Naive thymus-derived CD4-positive, alpha-beta T cell (primary cell): Measurements from ENCODE around the gene LCLAT1. TPM values are rescaled to one million over a fixed set of nuclear protein-coding genes. Genes with fewer than 3 reads are reported as not detected.
"Not testable (repeated sequence)": the region's sequence is repeated elsewhere in the genome, so short reads cannot be mapped to it uniquely, and the experiment has no call there.

Experiments
- ATAC-seq: fragments of 150-1000 bp; cut with Tn5 transposase; 2 replicates; pipeline ENCODE4 v1.10.0; 2021; ENCODE audit warnings: mild to moderate bottlenecking, moderate library complexity
- CTCF ChIA-PET: fragments of 350-600 bp; sonication (Branson Sonifier 250); formaldehyde crosslinking; loops from one replicate; lab custom pipeline; 2021; ENCODE audit warnings: antibody characterized with exemption; lab: Charles Lee
- POLR2A ChIA-PET: fragments of 350-600 bp; sonication (Branson Sonifier 250); formaldehyde crosslinking; loops from one replicate; lab custom pipeline; 2021; ENCODE audit warnings: antibody characterized with exemption, inconsistent platforms; lab: Charles Lee
- DNase-seq, 9 donors: peaks; one replicate each; pipeline versions ENCODE4 v3.0.0 to v3.0.0-alpha.2; 2020 to 2022; ENCODE audit warnings: mixed read lengths in 1 of 9
- H3K27ac ChIP-seq: one replicate; pipeline ENCODE4 v1.7.0; 2013; ENCODE audit warnings: mild to moderate bottlenecking, low read depth, low read length, moderate library complexity
- H3K27me3 ChIP-seq, 2 donors: one replicate each; pipeline ENCODE4 v1.7.0; 2013; ENCODE audit warnings: low read length in 2 of 2, mild to moderate bottlenecking in 2 of 2, moderate library complexity in 2 of 2; ENCODE audit not compliant: control insufficient read depth in 2 of 2, insufficient read depth in 2 of 2
- H3K36me3 ChIP-seq, 3 experiments: 1 replicate in 2 of 3; 2 replicates in 1 of 3; pipeline ENCODE4 v1.7.0; 2013; ENCODE audit warnings: low read length in 3 of 3, mild to moderate bottlenecking in 3 of 3, moderate library complexity in 1 of 3; ENCODE audit not compliant: insufficient read depth in 3 of 3, control insufficient read depth in 2 of 3
- H3K4me1 ChIP-seq, 2 donors: one replicate each; pipeline ENCODE4 v1.7.0; 2013; ENCODE audit warnings: low read length in 2 of 2, mild to moderate bottlenecking in 2 of 2, moderate library complexity in 1 of 2; ENCODE audit not compliant: control insufficient read depth in 2 of 2, insufficient read depth in 2 of 2
- H3K4me3 ChIP-seq: 2 replicates; pipeline ENCODE4 v1.7.0; 2013; ENCODE audit warnings: mild to moderate bottlenecking, low read length
- H3K9me3 ChIP-seq, 3 experiments: 1 replicate in 2 of 3; 2 replicates in 1 of 3; pipeline ENCODE4 v1.7.0; 2013; ENCODE audit warnings: low read length in 3 of 3; ENCODE audit not compliant: control insufficient read depth in 2 of 3
- H3K27ac Mint-ChIP-seq, 9 donors: one replicate each; pipeline ENCODE4 v1.8.0; 2020 to 2022; ENCODE audit warnings: mixed read lengths in 9 of 9, mild to moderate bottlenecking in 8 of 9, moderate library complexity in 5 of 9, inconsistent platforms in 2 of 9
- H3K27me3 Mint-ChIP-seq, 5 donors: one replicate each; pipeline ENCODE4 v1.8.0; 2021 to 2022; ENCODE audit warnings: mixed read lengths in 5 of 5, mild to moderate bottlenecking in 1 of 5
- H3K36me3 Mint-ChIP-seq, 5 donors: one replicate each; pipeline ENCODE4 v1.8.0; 2020 to 2022; ENCODE audit warnings: mixed read lengths in 5 of 5, mild to moderate bottlenecking in 3 of 5, inconsistent platforms in 1 of 5
- H3K4me1 Mint-ChIP-seq, 7 donors: one replicate each; pipeline ENCODE4 v1.8.0; 2020 to 2022; ENCODE audit warnings: mixed read lengths in 7 of 7, mild to moderate bottlenecking in 3 of 7, inconsistent platforms in 1 of 7
- H3K4me3 Mint-ChIP-seq, 10 donors: one replicate each; pipeline ENCODE4 v1.8.0; 2020 to 2022; ENCODE audit warnings: mild to moderate bottlenecking in 10 of 10, mixed read lengths in 10 of 10, moderate library complexity in 6 of 10, inconsistent platforms in 2 of 10
- H3K9me3 Mint-ChIP-seq, 11 donors: one replicate each; pipeline ENCODE4 v1.8.0; 2020 to 2022; ENCODE audit warnings: mixed read lengths in 11 of 11, mild to moderate bottlenecking in 4 of 11, inconsistent platforms in 1 of 11, moderate library complexity in 1 of 11
- intact Hi-C, 2 donors: fragments of 100-400 bp; cut with micrococcal nuclease; formaldehyde crosslinking; loops; one replicate each; pipeline ENCODE4 v1.15.1; 2023
- polyA plus RNA-seq, 2 donors: library from polyadenylated mRNA; unstranded; fragments of 300-500 nt; fragmentation: Illumina TruSeq; gene quantifications; one replicate each; pipeline ENCODE4 v1.2.3, GENCODE V29; 2021
- total RNA-seq, 6 experiments: library from RNA in 5 of 6; stranded (reverse) in 5 of 6; gene quantifications; 1 replicate in 5 of 6; 2 replicates in 1 of 6; pipeline ENCODE4 v1.2.3 and lab custom pipeline; 2021 to 2026

The LCLAT1 gene
- total and polyA plus RNA-seq, 7 experiments from 2014 or later, result 16.2 to 37.6 (median 22.2) TPM

DNA sequence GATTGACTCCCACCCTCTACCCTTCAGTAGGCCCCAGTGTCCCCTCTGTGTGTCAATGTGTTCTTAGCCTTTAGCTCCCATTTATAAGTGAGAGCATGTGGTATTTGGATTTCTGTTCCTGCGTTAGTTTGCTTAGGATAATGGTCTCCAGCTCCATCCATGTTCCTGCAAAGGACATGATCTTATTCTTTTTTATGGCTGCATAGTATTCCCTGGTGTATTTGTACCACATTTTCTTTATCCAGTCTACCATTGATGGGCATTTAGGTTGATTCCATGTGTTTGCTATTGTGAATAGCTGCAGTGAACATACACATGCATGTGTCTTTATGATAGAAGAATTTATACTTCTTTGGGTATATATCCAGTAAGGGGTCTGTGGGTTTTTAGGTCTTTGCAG is 60.4 kb downstream of the LCLAT1 start:
- CTCF ChIA-PET, result interaction anchor here (0.9 kb wide), 1 partner anchor 32 kb away, joined by 3 read pairs; no protein-coding TSS in a partner anchor
- H3K4me1 Mint-ChIP-seq, result peaks cover 22 to 83% (median 71%) of the 10 kb centered on the region in 7 donors
- intact Hi-C loops, result not testable (repeated sequence)

GRCh38 chr2:30509716-30510115 is 62.7 kb downstream of the LCLAT1 start:
- H3K4me1 Mint-ChIP-seq, result peaks cover 4 to 80% (median 59%) of the 10 kb centered on the region in 7 donors
- H3K9me3 Mint-ChIP-seq, result peaks cover 0 to 12% (median 6%) of the 10 kb centered on the region in 11 donors
- Histone ChIP-seq H3K4me3 (no peak overlapping the region), H3K4me1 (peaks cover 5 to 25% of the 10 kb centered on the region in 2 donors), H3K36me3 (no peaks in the 10 kb centered on the region), H3K9me3 (peaks cover 0 to 3% (median 0%) of the 10 kb centered on the region in 3 experiments), H3K27me3 (no peaks in the 10 kb centered on the region), H3K27ac (no peak overlapping the region)
- no peaks in the 10 kb centered on the region for H3K27me3 Mint-ChIP-seq
- intact Hi-C loops, result no loop called here
- DNase-seq (no peak), ATAC-seq (no peak)
- H3K4me3 Mint-ChIP-seq, result no peak overlapping the region
- H3K27ac Mint-ChIP-seq, result no peak overlapping the region
- CTCF ChIA-PET, result no interaction called here
- POLR2A ChIA-PET, result no interaction called here
- peaks cover 0 to 30% (median 12%) of the 10 kb centered on the region in 5 donors for H3K36me3 Mint-ChIP-seq

More for the DNA sequence above, 60.4 kb downstream of the LCLAT1 start:
- not testable (repeated sequence) for DNase-seq, H3K9me3 ChIP-seq, ATAC-seq, H3K27ac ChIP-seq, H3K27me3 Mint-ChIP-seq, H3K36me3 ChIP-seq, H3K4me3 Mint-ChIP-seq, H3K27me3 ChIP-seq, H3K4me3 ChIP-seq
- Mint-ChIP-seq H3K9me3 (peaks cover 0 to 19% (median 6%) of the 10 kb centered on the region in 11 donors), H3K36me3 (peaks cover 7 to 23% (median 19%) of the 10 kb centered on the region in 5 donors), H3K27ac (peak overlapping the region in 1 of 9 donors; percentile 19)
- peaks cover 18 to 40% of the 10 kb centered on the region in 2 donors for H3K4me1 ChIP-seq
- POLR2A ChIA-PET, result interaction anchor here (1.3 kb wide), 1 partner anchor 12 kb away, joined by 3 read pairs; no protein-coding TSS in a partner anchor

DNA sequence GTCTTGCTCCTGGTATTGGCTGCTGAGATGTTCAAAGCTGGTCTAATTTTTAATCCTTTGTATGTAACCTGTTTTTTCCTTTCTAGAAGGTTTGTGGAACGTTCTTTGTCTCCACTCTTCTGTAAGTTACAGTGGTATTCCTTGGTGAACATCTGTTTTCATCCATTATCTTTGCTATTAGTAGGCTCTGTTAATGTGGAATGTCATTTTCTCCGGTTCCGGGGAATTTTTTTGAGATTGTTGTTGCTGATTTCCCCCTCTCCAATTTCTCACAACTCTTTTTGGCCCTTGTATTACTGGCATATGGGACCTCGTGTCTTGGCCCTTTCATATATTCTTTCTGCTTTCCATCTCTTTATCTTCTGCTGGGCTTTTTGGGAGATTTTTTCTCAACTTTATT is 63.4 kb downstream of the LCLAT1 start:
- Histone ChIP-seq H3K9me3 (peaks cover 0 to 3% (median 0%) of the 10 kb centered on the region in 3 experiments), H3K4me1 (peaks cover 0 to 19% of the 10 kb centered on the region in 2 donors), H3K27ac (no peak overlapping the region), H3K4me3 (no peak overlapping the region), H3K36me3 (no peaks in the 10 kb centered on the region), H3K27me3 (no peaks in the 10 kb centered on the region)
- Mint-ChIP-seq H3K4me1 (peaks cover 0 to 79% (median 59%) of the 10 kb centered on the region in 7 donors), H3K4me3 (no peak overlapping the region), H3K27me3 (no peaks in the 10 kb centered on the region), H3K27ac (peak overlapping the region in 3 of 9 donors; percentile 12 to 74 (median 69)), H3K9me3 (peaks cover 0 to 12% (median 6%) of the 10 kb centered on the region in 11 donors), H3K36me3 (peaks cover 5 to 35% (median 12%) of the 10 kb centered on the region in 5 donors)
- no peak for DNase-seq
- POLR2A ChIA-PET, result no interaction called here
- CTCF ChIA-PET, result no interaction called here
- intact Hi-C loops, result no loop called here
- ATAC-seq, result no peak

GRCh38 chr2:30511122-30512083 is 64.4 kb downstream of the LCLAT1 start:
- POLR2A ChIA-PET, result no interaction called here
- Mint-ChIP-seq H3K27ac (peak overlapping the region in 1 of 9 donors; percentile 69), H3K4me3 (peak overlapping the region in 1 of 10 donors; percentile 10), H3K9me3 (peaks cover 0 to 12% (median 6%) of the 10 kb centered on the region in 11 donors), H3K27me3 (no peaks in the 10 kb centered on the region), H3K4me1 (peaks cover 0 to 76% (median 53%) of the 10 kb centered on the region in 7 donors), H3K36me3 (peaks cover 5 to 40% (median 15%) of the 10 kb centered on the region in 5 donors)
- Histone ChIP-seq H3K9me3 (peaks cover 0 to 3% (median 0%) of the 10 kb centered on the region in 3 experiments), H3K4me3 (no peak overlapping the region), H3K27me3 (no peaks in the 10 kb centered on the region), H3K36me3 (no peaks in the 10 kb centered on the region), H3K27ac (no peak overlapping the region), H3K4me1 (peaks cover 0 to 14% of the 10 kb centered on the region in 2 donors)
- intact Hi-C loops, result no loop called here
- ATAC-seq (no peak), DNase-seq (no peak)
- CTCF ChIA-PET, result no interaction called here

DNA sequence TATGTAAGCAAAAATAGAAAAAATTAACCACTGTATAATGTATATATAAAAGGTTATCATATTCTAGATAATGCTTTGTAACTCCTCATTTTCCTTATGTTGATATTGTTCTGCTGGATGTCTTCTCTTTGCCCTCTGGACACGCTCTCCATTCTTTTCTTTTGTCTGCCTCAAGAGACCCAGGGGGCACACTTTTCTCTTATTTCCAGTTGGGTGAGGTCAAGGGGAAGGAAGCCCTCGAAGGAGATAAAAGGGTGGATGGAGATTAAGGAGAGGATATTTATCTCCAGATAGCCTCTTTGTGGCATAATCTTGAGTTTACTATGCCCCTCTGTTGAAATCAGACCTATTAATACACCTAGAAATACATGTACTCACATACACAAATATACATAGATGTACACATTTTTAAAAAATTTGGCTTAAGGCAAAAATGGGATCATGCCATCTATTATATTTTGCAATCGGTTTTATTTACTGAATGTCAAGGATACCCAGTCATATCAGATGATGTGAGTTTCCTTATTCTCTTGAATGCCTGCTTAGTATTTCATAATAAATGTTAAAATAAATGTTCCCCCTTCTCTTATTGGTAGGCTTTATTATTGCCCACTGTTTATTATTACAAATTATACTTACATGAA is 65.3 kb downstream of the LCLAT1 start:
- no peak overlapping the region for H3K27ac ChIP-seq
- ATAC-seq, result no peak
- H3K27me3 ChIP-seq, result no peaks in the 10 kb centered on the region
- H3K9me3 ChIP-seq, result peaks cover 0 to 3% (median 0%) of the 10 kb centered on the region in 3 experiments
- H3K4me1 Mint-ChIP-seq, result peaks cover 0 to 78% (median 58%) of the 10 kb centered on the region in 7 donors
- H3K4me3 ChIP-seq, result no peak overlapping the region
- intact Hi-C loops, result no loop called here
- H3K4me1 ChIP-seq, result peaks cover 0 to 14% of the 10 kb centered on the region in 2 donors
- ChIA-PET POLR2A (no interaction called here), CTCF (no interaction called here)
- H3K4me3 Mint-ChIP-seq, result peak overlapping the region in 1 of 10 donors; percentile 10
- H3K9me3 Mint-ChIP-seq, result peaks cover 0 to 12% (median 6%) of the 10 kb centered on the region in 11 donors
- H3K36me3 Mint-ChIP-seq, result peaks cover 5 to 45% (median 21%) of the 10 kb centered on the region in 5 donors
- DNase-seq, result no peak
- no peaks in the 10 kb centered on the region for H3K27me3 Mint-ChIP-seq
- H3K36me3 ChIP-seq, result no peaks in the 10 kb centered on the region
- H3K27ac Mint-ChIP-seq, result no peak overlapping the region

GRCh38 chr2:30513649-30514048 is 66.6 kb downstream of the LCLAT1 start:
- Mint-ChIP-seq H3K27ac (peak overlapping the region in 1 of 9 donors; percentile 53), H3K4me1 (peaks cover 0 to 72% (median 53%) of the 10 kb centered on the region in 7 donors), H3K9me3 (peaks cover 0 to 15% (median 8%) of the 10 kb centered on the region in 11 donors), H3K36me3 (peaks cover 0 to 44% (median 26%) of the 10 kb centered on the region in 5 donors)
- H3K27ac ChIP-seq, H3K9me3 ChIP-seq, H3K36me3 ChIP-seq, H3K27me3 ChIP-seq, H3K4me3 Mint-ChIP-seq, ATAC-seq, H3K4me3 ChIP-seq, H3K27me3 Mint-ChIP-seq, intact Hi-C loops, POLR2A ChIA-PET, DNase-seq: not testable (repeated sequence)
- peaks cover 0 to 14% of the 10 kb centered on the region in 2 donors for H3K4me1 ChIP-seq
- CTCF ChIA-PET, result interaction anchor here (0.7 kb wide), 1 partner anchor 112 kb away, joined by 3 read pairs; no protein-coding TSS in a partner anchor
